Brain microvascular endothelial cell (primary cell): ENCODE results near the gene ZNRF3.

Source experiments
- DNase-seq: peaks from one replicate; pipeline ENCODE4 v3.0.0-alpha.2; 2020
- H3K27ac ChIP-seq: fragments of 250-450 bp; sonication (Bioruptor Pico); 2 replicates; pipeline ENCODE4 v1.5.1; 2020; ENCODE audit warnings: mild to moderate bottlenecking, moderate library complexity
- H3K27me3 ChIP-seq: fragments of 250-450 bp; sonication (Bioruptor Pico); replicated peaks from 2 replicates; pipeline ENCODE4 v1.5.1; 2020; ENCODE audit warnings: mild to moderate bottlenecking
- H3K36me3 ChIP-seq: fragments of 250-450 bp; sonication (Bioruptor Pico); replicated peaks from 2 replicates; pipeline ENCODE4 v1.5.1; 2020; ENCODE audit warnings: mild to moderate bottlenecking
- H3K4me3 ChIP-seq: 2 replicates; pipeline ENCODE4 v1.5.1; 2011; ENCODE audit warnings: low read depth, mild to moderate bottlenecking, control low read depth, low read length, moderate library complexity
- CTCF ChIP-seq: IDR thresholded peaks from 2 replicates; pipeline ENCODE4 v1.5.1; 2011; ENCODE audit warnings: low read depth, mild to moderate bottlenecking, moderate library complexity, low read length, control low read depth, inconsistent platforms; ENCODE audit errors: missing control alignments
- in situ Hi-C: cut with HindIII; loops from 2 replicates; pipeline ENCODE4 v1.10.0; 2017; ENCODE audit warnings: low sequenced_read_pairs, low pct_ligation_motif_present

ZNRF3 gene

DNA sequence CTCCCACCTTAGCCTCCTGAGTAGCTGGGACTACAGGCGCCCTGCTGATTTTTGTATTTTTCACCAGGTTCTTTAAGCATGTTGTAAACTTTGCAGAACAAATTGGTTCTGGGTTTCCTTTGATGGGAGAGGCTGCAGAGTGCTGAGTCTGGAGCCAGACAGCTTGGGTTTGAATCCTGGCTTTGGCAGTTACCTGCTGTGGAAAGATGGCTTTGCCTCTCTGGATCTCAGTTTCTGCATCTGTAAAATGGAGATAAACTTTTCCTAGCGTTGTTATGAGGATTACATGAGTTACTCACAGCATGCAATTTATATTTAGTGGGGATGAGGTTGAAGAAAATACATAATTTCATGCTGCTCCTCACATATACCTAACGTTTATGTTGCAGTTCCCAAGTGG, 19.1 kb downstream of the ZNRF3 start:
- in situ Hi-C loops, result no loop called here

DNA sequence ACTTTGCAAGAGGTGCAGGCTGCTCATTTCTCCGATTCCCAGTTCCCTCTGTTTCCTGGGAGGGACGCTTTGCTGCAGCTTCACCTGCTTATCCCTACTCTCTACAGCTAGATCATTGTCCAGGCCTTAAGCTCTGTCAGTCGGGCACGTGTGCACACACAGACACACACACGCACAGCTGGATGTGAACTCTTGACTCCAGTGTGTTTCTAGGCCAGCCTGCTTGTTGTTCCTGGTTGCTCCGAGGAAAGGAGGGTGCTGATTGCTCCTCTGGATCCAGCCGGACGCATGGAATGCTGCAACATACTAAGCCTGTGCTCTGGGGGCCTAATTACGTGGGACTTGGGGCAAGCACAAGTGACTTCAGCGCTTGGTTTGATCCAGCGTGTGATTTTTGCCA, 19.7 kb downstream of the ZNRF3 start:
- no peak overlapping the region for H3K4me3 ChIP-seq
- H3K27me3 ChIP-seq, result no peaks in the 10 kb centered on the region
- H3K36me3 ChIP-seq, result no peaks in the 10 kb centered on the region
- no peak for DNase-seq
- no peak overlapping the region for H3K27ac ChIP-seq
- in situ Hi-C loops, result no loop called here
- TF ChIP-seq CTCF, result no peak

More for the DNA sequence above, 19.1 kb downstream of the ZNRF3 start:
- no peak for DNase-seq
- Histone ChIP-seq H3K27ac (no peak overlapping the region), H3K36me3 (no peaks in the 10 kb centered on the region), H3K4me3 (no peak overlapping the region), H3K27me3 (no peaks in the 10 kb centered on the region)
- TF ChIP-seq CTCF, result no peak

- H3K36me3 ChIP-seq, result no peaks in the 10 kb centered on the region
- in situ Hi-C loops, result no loop called here
- no peak for DNase-seq
- no peak overlapping the region for H3K27ac ChIP-seq
- no peaks in the 10 kb centered on the region for H3K27me3 ChIP-seq
- TF ChIP-seq CTCF, result no peak
- H3K4me3 ChIP-seq, result no peak overlapping the region
Observed at GRCh38 chr22:28903729-28904128, 20.4 kb downstream of the ZNRF3 start.

GRCh38 chr22:28904211-28904896, 21.0 kb downstream of the ZNRF3 start:
- no peak for DNase-seq
- Histone ChIP-seq H3K4me3 (no peak overlapping the region), H3K36me3 (no peaks in the 10 kb centered on the region), H3K27ac (no peak overlapping the region), H3K27me3 (no peaks in the 10 kb centered on the region)
- no peak for TF ChIP-seq CTCF
- in situ Hi-C loops, result no loop called here

- in situ Hi-C loops, result no loop called here
- H3K27ac ChIP-seq, result no peak overlapping the region
- H3K36me3 ChIP-seq, result no peaks in the 10 kb centered on the region
- no peak for TF ChIP-seq CTCF
- H3K27me3 ChIP-seq, result no peaks in the 10 kb centered on the region
- H3K4me3 ChIP-seq, result no peak overlapping the region
- DNase-seq, result no peak
Observed at GRCh38 chr22:28905256-28905832, 22.0 kb downstream of the ZNRF3 start.

DNA sequence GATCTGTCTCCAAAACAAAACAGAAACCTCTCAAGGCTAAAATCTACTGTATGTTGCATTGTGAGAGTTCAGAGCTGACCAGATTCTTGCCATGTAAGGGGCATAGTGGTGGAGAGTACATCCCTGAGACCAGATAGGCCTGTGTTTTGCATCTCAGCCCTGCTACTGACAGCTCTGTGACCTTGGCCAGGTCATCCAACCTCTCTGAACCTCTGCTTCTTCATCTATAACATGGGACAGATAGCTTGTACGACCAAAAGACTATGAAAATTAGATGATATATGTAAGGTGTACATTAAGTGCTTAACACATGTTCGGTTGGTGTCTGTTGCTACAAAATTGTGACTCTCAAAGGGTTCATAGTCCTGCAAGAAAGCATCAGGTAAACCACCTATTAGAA, 22.9 kb downstream of the ZNRF3 start:
- in situ Hi-C loops, result no loop called here
- Histone ChIP-seq H3K4me3 (no peak overlapping the region), H3K36me3 (no peaks in the 10 kb centered on the region), H3K27ac (no peak overlapping the region), H3K27me3 (no peaks in the 10 kb centered on the region)
- DNase-seq, result no peak
- no peak for TF ChIP-seq CTCF
